ENCODE data around the gene CXCL12. TPM values are rescaled to one million over a fixed set of nuclear protein-coding genes. Genes with fewer than 3 reads are reported as not detected.

CXCL12 gene
- total RNA-seq, 1 experiment from 2014 or later = 0.47 TPM

- no TSS peak for BruUV-seq (replicated peaks)
- H3K9ac ChIP-seq (ENCODE audit: low read length) = no peak overlapping the region
- H3K9me2 ChIP-seq (ENCODE audit: insufficient read depth) = no peaks in the 10 kb centered on the region
- H3K4me1 ChIP-seq (ENCODE audit: control insufficient read depth in 1 of 2, insufficient read depth in 2 of 2, low read length in 2 of 2) = no peaks in the 10 kb centered on the region
- H4K20me1 ChIP-seq (ENCODE audit: insufficient read depth) = no peaks in the 10 kb centered on the region
- TF ChIP-seq RAD21 (IDR thresholded peaks at IDR 0.05; ENCODE audit: low read depth) (no peak), ZBTB33 (IDR thresholded peaks at IDR 0.05; ENCODE audit: extremely low read depth, insufficient replicate concordance, low read length) (no peak), CBX3 (IDR thresholded peaks at IDR 0.05; ENCODE audit: low read depth) (no peak), JUND (IDR thresholded peaks at IDR 0.05) (no peak), TCF7L2 (IDR thresholded peaks at IDR 0.05; ENCODE audit: borderline replicate concordance, extremely low read depth, insufficient read depth, insufficient read length) (no peak), YY1 (IDR thresholded peaks at IDR 0.05; ENCODE audit: extremely low read depth, insufficient replicate concordance, low read depth, low read length) (no peak), EZH2 (IDR thresholded peaks at IDR 0.05) (no peak), FOSL1 (IDR thresholded peaks at IDR 0.05; ENCODE audit: low read depth) (no peak), ELF1 (IDR thresholded peaks at IDR 0.05; ENCODE audit: borderline replicate concordance, low read depth) (no peak), CTCF (IDR thresholded peaks at IDR 0.05 in 2 of 3, conservative IDR thresholded peaks at IDR 0.05 in 1 of 3; ENCODE audit: borderline replicate concordance in 1 of 3, insufficient read depth in 1 of 3, low read depth in 2 of 3, low read length in 2 of 3) (no peak), EZH2phosphoT487 (IDR thresholded peaks at IDR 0.05; ENCODE audit: borderline replicate concordance) (no peak), REST (IDR thresholded peaks at IDR 0.05; ENCODE audit: low read depth) (no peak), CEBPB (IDR thresholded peaks at IDR 0.05; ENCODE audit: low read depth) (no peak), SP1 (IDR thresholded peaks at IDR 0.05; ENCODE audit: low read depth) (no peak), POLR2AphosphoS5 (IDR thresholded peaks at IDR 0.05; ENCODE audit: low read depth, low read length) (no peak), ZFX (IDR thresholded peaks at IDR 0.05) (no peak), MAX (IDR thresholded peaks at IDR 0.05) (no peak), EGR1 (IDR thresholded peaks at IDR 0.05; ENCODE audit: low read depth) (no peak), POLR2A (IDR thresholded peaks at IDR 0.05; ENCODE audit: borderline replicate concordance, extremely low read depth, insufficient read depth, insufficient read length) (no peak), ATF3 (IDR thresholded peaks at IDR 0.05) (no peak)
- no peaks in the 10 kb centered on the region for H3K79me2 ChIP-seq (ENCODE audit: insufficient read depth, low read length)
- no peaks in the 10 kb centered on the region for H3K27me3 ChIP-seq (ENCODE audit: insufficient read depth, low read length)
- no peaks in the 10 kb centered on the region for H3K9me3 ChIP-seq (ENCODE audit: control insufficient read depth in 1 of 2, insufficient read depth in 1 of 2, low read depth in 1 of 2, low read length in 2 of 2)
- H3K4me3 ChIP-seq (replicated peaks in 1 of 2; ENCODE audit: low read depth in 1 of 2, low read length in 2 of 2) = no peak overlapping the region
- intact Hi-C loops (cut with micrococcal nuclease) = loop anchor here (10.0 kb wide), 1 partner anchor 481 kb away; no protein-coding TSS in a partner anchor
- H3K36me3 ChIP-seq (ENCODE audit: control insufficient read depth in 1 of 2, insufficient read depth in 2 of 2, low read length in 2 of 2) = no peaks in the 10 kb centered on the region
- no peak overlapping the region for H3K4me2 ChIP-seq (ENCODE audit: low read length)
- H3K27ac ChIP-seq (ENCODE audit: low read depth, low read length) = no peak overlapping the region
- H2AFZ ChIP-seq (ENCODE audit: low read depth, low read length, poor library complexity, severe bottlenecking) = no peak overlapping the region
- POLR2A ChIA-PET = no interaction called here
- DNase-seq (ENCODE audit: low read depth, low spot score) = no peak
- ATAC-seq = no peak
- CTCF ChIA-PET = no interaction called here
- RAD21 ChIA-PET (ENCODE audit: low non-redundant PET in 1 of 2, low total read pairs in 2 of 2, uncharacterized antibody in 2 of 2, unreplicated experiment in 2 of 2) = no interaction called here
These were observed 922 bp downstream of the CXCL12 start for GRCh38 chr10:44383749-44384600.
